ENCODE results near the gene EPHB2. TPM values are rescaled to one million over a fixed set of nuclear protein-coding genes. Genes with fewer than 3 reads are reported as not detected.

Gene EPHB2
- total and polyA plus RNA-seq, 9 donors, result 2.5 to 55.1 (median 15.1) TPM

- WGBS, 3 donors, result 92 to 95% (median 94%) methylated on average over 5 of the region's 5 CpGs
- Histone ChIP-seq H3K9me3 (no peaks in the 10 kb centered on the region), H3K27me3 (no peaks in the 10 kb centered on the region), H3K27ac (no peak overlapping the region), H3K36me3 (no peaks in the 10 kb centered on the region), H3K4me3 (no peak overlapping the region), H3K4me1 (ENCODE audit: insufficient read depth) (peaks cover 14% of the 10 kb centered on the region)
- DNase-seq, result no peak
- no peak for TF ChIP-seq POLR2A (IDR thresholded peaks at IDR 0.05)
- TF ChIP-seq CTCF (IDR thresholded peaks at IDR 0.05), result no peak
- TF ChIP-seq EP300 (IDR thresholded peaks at IDR 0.05), result no peak
- intact Hi-C loops (cut with DNase I), result no loop called here
These were observed 106.2 kb downstream of the EPHB2 start for GRCh38 chr1:22816803-22817202.

DNA sequence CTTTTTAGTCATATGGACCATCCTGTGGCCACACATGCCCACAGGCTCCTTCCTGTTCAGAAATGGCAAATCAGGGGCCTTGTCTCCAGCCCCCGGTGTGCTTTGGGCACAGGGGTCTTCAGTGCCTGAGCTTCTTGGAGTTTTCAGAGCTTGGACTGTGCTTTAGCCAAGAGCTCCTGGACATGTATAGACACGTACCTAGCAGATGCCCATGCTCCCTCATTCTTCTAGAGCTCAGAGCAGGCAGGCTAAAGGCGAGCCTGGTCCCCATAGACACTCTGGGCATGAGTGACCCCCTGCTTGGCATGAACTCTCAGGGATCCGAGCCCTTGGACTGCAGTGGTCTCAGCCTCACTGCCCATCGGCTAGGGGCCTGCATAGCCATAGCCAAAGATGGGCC is 106.8 kb downstream of the EPHB2 start:
- Histone ChIP-seq H3K4me3 (no peak overlapping the region), H3K27me3 (no peaks in the 10 kb centered on the region)
- 92 to 95% (median 93%) methylated on average over 5 of the region's 5 CpGs for WGBS, 3 donors

DNA sequence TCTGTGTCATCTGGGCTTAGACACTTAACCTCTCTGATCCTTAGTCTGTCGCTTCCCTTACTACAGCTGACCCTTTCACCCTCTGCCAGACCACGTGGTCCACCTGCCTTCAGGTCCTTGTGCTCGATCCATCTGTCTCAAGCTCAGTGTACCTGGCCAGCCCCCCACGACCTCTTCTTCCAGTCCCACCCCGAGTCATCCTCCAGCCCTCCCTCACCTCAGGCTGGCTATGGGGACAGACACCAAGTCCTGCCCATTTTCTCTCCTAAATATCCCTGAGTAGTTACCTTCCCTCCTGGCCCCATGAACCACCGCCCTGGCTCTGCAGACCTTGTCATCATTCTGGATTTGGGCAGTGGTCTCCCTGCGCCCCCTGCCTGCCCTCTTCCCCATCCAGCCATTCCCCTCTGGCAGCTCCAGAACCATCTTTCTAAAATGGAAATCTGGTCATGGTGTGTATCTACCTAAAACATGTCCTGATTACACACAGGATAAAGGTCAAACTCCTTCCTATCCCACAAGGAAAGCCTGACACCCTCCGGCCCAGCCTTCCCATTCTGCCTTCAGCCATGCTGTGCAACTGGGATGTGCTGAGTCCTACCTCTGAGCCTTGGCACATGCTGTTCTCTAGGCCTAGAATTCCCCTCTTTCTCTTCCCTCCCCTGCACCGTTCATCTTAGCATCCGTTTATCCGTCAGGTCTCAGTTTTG is 107.6 kb downstream of the EPHB2 start:
- Histone ChIP-seq H3K27me3 (no peaks in the 10 kb centered on the region), H3K36me3 (no peaks in the 10 kb centered on the region), H3K4me3 (no peak overlapping the region), H3K27ac (no peak overlapping the region), H3K9me3 (no peaks in the 10 kb centered on the region), H3K4me1 (ENCODE audit: insufficient read depth) (peaks cover 14% of the 10 kb centered on the region)
- intact Hi-C loops (cut with DNase I), result no loop called here
- TF ChIP-seq EP300 (IDR thresholded peaks at IDR 0.05) (no peak), POLR2A (IDR thresholded peaks at IDR 0.05) (no peak), CTCF (IDR thresholded peaks at IDR 0.05) (no peak)
- 76 to 84% (median 81%) methylated on average over 11 of the region's 11 CpGs for WGBS, 3 donors
- DNase-seq, result no peak

More for the DNA sequence above, 106.8 kb downstream of the EPHB2 start:
- TF ChIP-seq POLR2A (IDR thresholded peaks at IDR 0.05) (no peak), EP300 (IDR thresholded peaks at IDR 0.05) (no peak), CTCF (IDR thresholded peaks at IDR 0.05) (no peak)
- Histone ChIP-seq H3K36me3 (no peaks in the 10 kb centered on the region), H3K4me1 (ENCODE audit: insufficient read depth) (peaks cover 14% of the 10 kb centered on the region), H3K27ac (no peak overlapping the region), H3K9me3 (no peaks in the 10 kb centered on the region)
- intact Hi-C loops (cut with DNase I), result no loop called here
- no peak for DNase-seq

DNA sequence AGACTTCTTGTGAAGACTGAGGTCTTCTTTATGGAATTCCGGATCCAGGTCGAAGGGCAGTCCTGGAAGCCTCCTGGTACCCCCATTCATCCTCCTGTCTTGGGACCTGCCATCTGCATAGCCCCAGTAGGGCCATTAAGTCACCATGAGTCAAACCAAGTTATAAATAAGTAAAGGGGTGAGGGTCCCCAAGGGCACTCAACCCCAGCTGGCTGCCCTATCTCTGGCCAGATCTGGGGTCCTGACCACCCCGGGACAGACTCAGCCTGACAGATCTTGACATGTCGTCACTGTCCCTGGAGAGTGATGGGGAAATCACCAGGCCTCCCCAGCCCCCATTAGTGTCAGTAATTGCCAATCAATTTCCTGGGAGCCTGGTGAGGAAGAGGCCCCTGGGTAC is 108.7 kb downstream of the EPHB2 start:
- WGBS, 3 donors, result 79 to 91% (median 79%) methylated on average over 4 of the region's 4 CpGs
- no peaks in the 10 kb centered on the region for H3K36me3 ChIP-seq
- intact Hi-C loops (cut with DNase I), result no loop called here
- no peaks in the 10 kb centered on the region for H3K9me3 ChIP-seq
- no peaks in the 10 kb centered on the region for H3K27me3 ChIP-seq
- peaks cover 14% of the 10 kb centered on the region for H3K4me1 ChIP-seq (ENCODE audit: insufficient read depth)
- no peak overlapping the region for H3K4me3 ChIP-seq
- H3K27ac ChIP-seq, result no peak overlapping the region
- TF ChIP-seq EP300 (IDR thresholded peaks at IDR 0.05) (no peak), CTCF (IDR thresholded peaks at IDR 0.05) (no peak), POLR2A (IDR thresholded peaks at IDR 0.05) (no peak)
- DNase-seq, result no peak
